Activated CD8-positive, alpha-beta memory T cell treated with anti-CD3 and anti-CD28 coated beads for 4 hours (primary cell): ENCODE measurements around the gene CROCC.

Source experiments
- DNase-seq, 2 donors: peaks; one replicate each; pipeline ENCODE4 v3.0.0-alpha.2; 2020; ENCODE audit warnings: low read depth in 2 of 2

CROCC gene

GRCh38 chr1:17011439-17012307 is 89.9 kb downstream of the CROCC start, which contains the start of gene ATP13A2:
Gene ATP13A2 (minus strand): TSS chr1:17011928. CDS start chr1:17011738, 190 bp downstream.
- DNase-seq, result peak; percentile 62 to 63

- DNase-seq, result no peak
These were observed 91.2 kb downstream of the CROCC start for GRCh38 chr1:17012775-17013490.

- DNase-seq, result no peak
These were observed 92.0 kb downstream of the CROCC start for GRCh38 chr1:17013491-17014320.

- DNase-seq, result no peak
These were observed 93.2 kb downstream of the CROCC start for GRCh38 chr1:17014671-17015567.

- DNase-seq, result no peak
These were observed 94.6 kb downstream of the CROCC start for GRCh38 chr1:17016317-17016661.

GRCh38 chr1:17017435-17017834 is 95.7 kb downstream of the CROCC start:
- DNase-seq, result no peak

GRCh38 chr1:17018849-17019248 is 97.1 kb downstream of the CROCC start:
- DNase-seq, result no peak

GRCh38 chr1:17020502-17020901 is 98.8 kb downstream of the CROCC start:
- DNase-seq, result no peak

GRCh38 chr1:17021896-17022295 is 100.2 kb downstream of the CROCC start:
- DNase-seq, result no peak
